HL-60 (cell line): ENCODE results near the gene ADPGK.

Source experiments
- CTCF ChIP-seq: IDR thresholded peaks from one replicate; pipeline ENCODE4 v1.5.1; 2011; ENCODE audit warnings: low read length, control low read depth, inconsistent platforms; ENCODE audit not compliant: insufficient read depth
- GABPA ChIP-seq: IDR thresholded peaks from 2 replicates; pipeline ENCODE4 v1.6.1; 2012; ENCODE audit warnings: low read depth
- POLR2AphosphoS5 ChIP-seq: IDR thresholded peaks from 2 replicates; pipeline ENCODE4 v1.6.1; 2012; ENCODE audit warnings: low read depth
- REST ChIP-seq: IDR thresholded peaks from 2 replicates; pipeline ENCODE4 v1.6.1; 2012; ENCODE audit warnings: low read depth; ENCODE audit not compliant: insufficient replicate concordance
- SPI1 ChIP-seq: IDR thresholded peaks from 2 replicates; pipeline ENCODE4 v1.6.1; 2012; ENCODE audit warnings: low read depth, mild to moderate bottlenecking, borderline replicate concordance

- TF ChIP-seq CTCF (no peak), GABPA (no peak), REST (no peak), POLR2AphosphoS5 (no peak), SPI1 (no peak)
These were observed 2.3 kb upstream of the ADPGK start for GRCh38 chr15:72785841-72786240.
